Measurements from ENCODE around the gene ELFN2. TPM values are rescaled to one million over a fixed set of nuclear protein-coding genes. Genes with fewer than 3 reads are reported as not detected.

Gene ELFN2
- total RNA-seq, 2 donors from 2014 or later = 0.20 TPM; not detected in 1

- intact Hi-C loops (cut with DNase I, micrococcal nuclease) = no loop called here
- DNase-seq = no peak
- ATAC-seq = no peak
Measured at GRCh38 chr22:37396488-37397084, 30.7 kb downstream of the ELFN2 start.

- intact Hi-C loops (cut with DNase I, micrococcal nuclease) = no loop called here
- no peak for DNase-seq
- no peak for ATAC-seq
Measured at GRCh38 chr22:37394341-37394740, 32.9 kb downstream of the ELFN2 start.

DNA sequence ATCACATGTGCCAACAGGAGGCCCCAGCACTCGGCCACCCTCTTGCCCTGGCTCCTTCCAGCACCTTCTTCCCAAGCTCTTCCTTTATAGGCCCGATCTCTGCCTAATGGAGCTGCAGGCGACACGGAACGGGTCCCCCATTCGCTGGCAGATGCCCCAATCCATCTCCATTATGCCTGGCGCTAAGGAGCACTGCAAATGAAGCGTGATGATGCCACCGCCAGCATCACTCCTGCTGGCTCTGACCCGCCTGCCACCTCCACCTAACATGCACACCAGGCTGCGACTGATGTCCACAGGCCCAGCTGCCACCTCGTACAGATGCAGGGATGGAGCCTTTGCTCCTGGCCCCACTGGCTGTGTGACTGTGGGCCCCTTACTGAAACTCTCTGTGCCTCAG lies 33.5 kb downstream of the ELFN2 start:
- ATAC-seq (no peak), DNase-seq (no peak)
- intact Hi-C loops (cut with DNase I, micrococcal nuclease) = no loop called here

GRCh38 chr22:37392721-37393328 lies 34.5 kb downstream of the ELFN2 start:
- intact Hi-C loops (cut with DNase I, micrococcal nuclease) = no loop called here

GRCh38 chr22:37391702-37392101 lies 35.6 kb downstream of the ELFN2 start:
- no peak for ATAC-seq
- no peak for DNase-seq
- intact Hi-C loops (cut with DNase I, micrococcal nuclease) = no loop called here

More at GRCh38 chr22:37392721-37393328, 34.5 kb downstream of the ELFN2 start:
- DNase-seq (no peak), ATAC-seq (no peak)

- ATAC-seq (no peak), DNase-seq (no peak)
- intact Hi-C loops (cut with DNase I, micrococcal nuclease) = no loop called here
Measured at GRCh38 chr22:37390075-37390474, 37.2 kb downstream of the ELFN2 start.

DNA sequence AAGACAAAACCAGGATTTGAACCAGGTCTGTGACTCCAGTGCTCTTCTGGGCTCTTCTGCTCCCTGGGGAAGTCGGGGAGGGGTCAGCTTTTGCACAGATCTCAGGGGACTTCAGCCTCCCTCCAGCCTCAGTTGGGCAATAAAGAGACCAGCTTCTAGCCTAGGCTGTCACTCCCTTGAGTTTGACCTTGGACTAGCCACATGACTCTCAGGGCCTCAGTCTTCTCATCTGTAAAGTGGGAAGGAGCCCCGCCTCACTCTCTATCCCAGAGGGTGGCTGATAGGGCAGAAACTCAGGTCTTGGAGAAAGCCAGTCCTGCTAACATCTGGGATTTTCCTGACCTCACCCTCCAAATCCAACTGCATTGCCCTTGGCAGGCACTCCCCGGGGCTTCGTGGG lies 38.7 kb downstream of the ELFN2 start:
- no peak for DNase-seq
- no peak for ATAC-seq
- intact Hi-C loops (cut with DNase I, micrococcal nuclease) = no loop called here

- ATAC-seq (no peak), DNase-seq (no peak)
- intact Hi-C loops (cut with DNase I, micrococcal nuclease) = no loop called here
Measured at GRCh38 chr22:37387793-37388192, 39.5 kb downstream of the ELFN2 start.

DNA sequence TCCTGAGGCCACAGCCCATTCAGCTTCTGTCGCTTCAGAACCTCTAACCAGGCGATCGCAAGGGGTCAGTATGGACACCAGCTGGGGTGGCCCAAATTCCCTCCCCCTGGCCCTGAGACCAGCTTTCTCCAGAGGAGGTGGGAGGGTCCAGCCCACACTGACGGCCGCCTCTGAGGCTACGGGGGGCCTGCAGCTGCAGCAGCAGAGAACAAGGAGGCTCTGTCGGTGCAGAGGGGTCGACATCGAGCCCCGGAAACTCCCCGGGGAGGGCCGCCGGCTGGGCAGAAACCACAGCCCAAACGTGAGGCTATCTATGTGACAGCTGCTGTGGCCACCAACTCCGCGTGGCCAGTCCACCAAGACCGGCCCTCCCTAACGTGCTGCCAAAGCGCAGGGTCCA lies 40.8 kb downstream of the ELFN2 start:
- DNase-seq = no peak
- intact Hi-C loops (cut with DNase I, micrococcal nuclease) = no loop called here
- ATAC-seq = no peak

- ATAC-seq = no peak
Measured at GRCh38 chr22:37384691-37385090, 42.6 kb downstream of the ELFN2 start.

GRCh38 chr22:37383341-37383740 lies 43.9 kb downstream of the ELFN2 start:
- no peak for ATAC-seq
- intact Hi-C loops (cut with DNase I, micrococcal nuclease) = no loop called here
- no peak for DNase-seq

More at GRCh38 chr22:37384691-37385090, 42.6 kb downstream of the ELFN2 start:
- DNase-seq = no peak
- intact Hi-C loops (cut with DNase I, micrococcal nuclease) = no loop called here

- ATAC-seq = no peak
- no peak for DNase-seq
- intact Hi-C loops (cut with DNase I, micrococcal nuclease) = no loop called here
Measured at GRCh38 chr22:37381489-37381888, 45.8 kb downstream of the ELFN2 start.

DNA sequence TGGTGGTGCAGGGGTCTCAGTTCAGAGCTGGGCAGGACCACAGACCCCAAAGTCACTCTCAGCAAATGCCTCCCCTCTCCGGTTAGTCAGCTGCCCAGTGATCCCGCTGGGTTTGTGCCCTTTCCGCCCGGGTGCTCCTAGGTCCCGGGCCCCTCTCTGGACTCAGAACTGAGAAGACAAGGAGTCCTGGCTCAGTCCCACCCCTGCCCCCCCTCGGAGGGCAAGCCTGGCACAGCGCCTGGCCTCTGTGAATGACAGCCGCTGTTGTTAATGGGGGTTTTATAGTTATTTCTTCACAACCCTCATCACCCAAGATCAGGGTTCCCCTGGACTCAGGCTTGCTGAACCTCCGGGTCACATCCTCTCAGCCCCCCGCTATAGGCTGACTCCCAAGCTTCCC lies 47.6 kb downstream of the ELFN2 start:
- ATAC-seq = no peak
- intact Hi-C loops (cut with DNase I, micrococcal nuclease) = no loop called here
- DNase-seq = no peak

- DNase-seq = no peak
- intact Hi-C loops (cut with DNase I, micrococcal nuclease) = no loop called here
- ATAC-seq = no peak
Measured at GRCh38 chr22:37379085-37379484, 48.2 kb downstream of the ELFN2 start.

GRCh38 chr22:37378642-37379058 lies 48.6 kb downstream of the ELFN2 start:
- intact Hi-C loops (cut with DNase I, micrococcal nuclease) = no loop called here
- ATAC-seq = no peak
- no peak for DNase-seq

GRCh38 chr22:37377927-37378326 lies 49.4 kb downstream of the ELFN2 start:
- ATAC-seq (no peak), DNase-seq (no peak)
- intact Hi-C loops (cut with DNase I, micrococcal nuclease) = no loop called here

DNA sequence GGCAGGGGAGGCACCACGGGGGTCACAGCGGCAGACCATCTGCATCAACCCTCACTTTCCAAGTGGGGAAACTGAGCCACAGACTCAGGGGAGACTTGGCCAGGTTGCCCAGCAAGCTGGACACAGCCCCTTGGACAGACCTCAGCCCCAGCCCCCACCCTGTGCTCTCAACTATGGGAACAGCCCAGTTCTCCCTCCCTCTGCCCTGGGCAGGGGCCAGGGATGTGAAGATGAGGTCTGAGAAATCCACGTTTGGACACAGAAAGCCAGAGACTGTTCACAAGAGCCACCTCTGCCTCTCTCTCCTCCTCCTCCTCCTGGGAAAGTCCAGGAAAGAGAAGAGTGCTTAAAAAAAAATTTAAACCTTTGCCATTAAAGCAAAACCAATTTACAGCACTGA lies 50.1 kb downstream of the ELFN2 start:
- DNase-seq = no peak
- intact Hi-C loops (cut with DNase I, micrococcal nuclease) = no loop called here
- no peak for ATAC-seq

GRCh38 chr22:37376643-37377042 lies 50.6 kb downstream of the ELFN2 start:
- no peak for ATAC-seq
- DNase-seq = no peak
- intact Hi-C loops (cut with DNase I, micrococcal nuclease) = no loop called here

DNA sequence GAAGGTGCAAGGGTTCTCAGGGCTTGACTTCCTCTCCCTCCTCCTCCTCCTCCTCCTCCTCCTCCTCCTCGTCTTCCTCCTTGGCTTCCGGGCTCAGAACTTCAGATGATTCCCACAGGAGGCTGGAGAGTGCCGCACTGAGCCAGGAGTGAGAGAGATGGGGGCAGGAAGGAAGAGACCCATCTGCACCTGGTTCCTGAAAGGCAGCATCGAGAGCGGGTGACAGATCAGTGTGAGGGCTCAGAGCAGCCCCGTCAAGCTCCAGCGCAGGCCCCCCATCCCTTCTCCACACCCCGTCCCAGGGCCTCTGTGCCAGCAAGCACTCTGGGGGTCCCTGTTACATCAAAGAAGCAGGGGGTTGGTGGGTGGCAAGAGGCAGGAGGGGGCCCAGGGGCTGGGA lies 51.5 kb downstream of the ELFN2 start:
- intact Hi-C loops (cut with DNase I, micrococcal nuclease) = no loop called here
- ATAC-seq (no peak), DNase-seq (no peak)

DNA sequence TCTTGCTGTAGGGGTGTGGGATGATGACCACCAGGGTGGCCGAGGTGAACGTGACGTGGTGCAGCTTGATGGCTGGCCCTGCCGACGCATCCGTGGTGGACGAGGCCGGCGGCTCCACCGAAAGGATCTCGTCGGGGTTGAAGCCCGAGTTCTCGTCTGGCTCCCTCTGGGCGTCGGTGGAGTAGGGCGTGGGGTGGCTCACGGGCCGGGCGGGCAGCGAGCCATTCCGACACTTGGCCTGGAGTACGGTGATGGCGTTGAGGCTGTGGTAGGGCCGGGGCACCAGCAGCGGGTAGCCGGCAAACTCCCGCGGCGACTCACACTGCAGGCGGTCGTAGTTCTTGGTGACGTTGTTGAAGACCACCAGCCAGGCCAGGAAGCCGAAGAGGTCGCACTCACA lies 52.7 kb downstream of the ELFN2 start:
- DNase-seq (no peak), ATAC-seq (no peak)
- intact Hi-C loops (cut with DNase I, micrococcal nuclease) = no loop called here

- DNase-seq (no peak), ATAC-seq (no peak)
- intact Hi-C loops (cut with DNase I, micrococcal nuclease) = no loop called here
Measured at GRCh38 chr22:37373451-37373850, 53.8 kb downstream of the ELFN2 start.
